GM12891 (cell line): Measurements from ENCODE around the gene NPC1L1.

Source experiments
- DNase-seq: peaks from one replicate; pipeline ENCODE4 v3.0.0; 2011; ENCODE audit warnings: low spot score; ENCODE audit not compliant: insufficient read length
- FAIRE-seq: peaks from 2 replicates; lab custom pipeline; 2011; peaks lifted over from hg19 to GRCh38; lab: Jason Lieb, UNC
- PAX5 ChIP-seq: IDR thresholded peaks from 2 replicates; pipeline ENCODE4 v1.6.1; 2011; ENCODE audit warnings: low read length, moderate library complexity, mild to moderate bottlenecking; ENCODE audit not compliant: insufficient read depth, severe bottlenecking
- POLR2A ChIP-seq: IDR thresholded peaks from 2 replicates; pipeline ENCODE4 v1.6.1; 2011; ENCODE audit warnings: low read depth, low read length, control low read depth
- POLR2AphosphoS5 ChIP-seq: IDR thresholded peaks from 2 replicates; pipeline ENCODE4 v1.6.1; 2011; ENCODE audit warnings: low read depth, low read length, control low read depth
- POU2F2 ChIP-seq: IDR thresholded peaks from 2 replicates; pipeline ENCODE4 v1.6.1; 2011; ENCODE audit warnings: low read depth, mild to moderate bottlenecking, control low read depth, low read length, moderate library complexity
- SPI1 ChIP-seq: IDR thresholded peaks from 2 replicates; pipeline ENCODE4 v1.6.1; 2011; ENCODE audit warnings: low read depth, low read length, control low read depth
- TAF1 ChIP-seq: IDR thresholded peaks from 2 replicates; pipeline ENCODE4 v1.6.1; 2011; ENCODE audit warnings: low read depth, low read length, control low read depth

Gene NPC1L1

DNA sequence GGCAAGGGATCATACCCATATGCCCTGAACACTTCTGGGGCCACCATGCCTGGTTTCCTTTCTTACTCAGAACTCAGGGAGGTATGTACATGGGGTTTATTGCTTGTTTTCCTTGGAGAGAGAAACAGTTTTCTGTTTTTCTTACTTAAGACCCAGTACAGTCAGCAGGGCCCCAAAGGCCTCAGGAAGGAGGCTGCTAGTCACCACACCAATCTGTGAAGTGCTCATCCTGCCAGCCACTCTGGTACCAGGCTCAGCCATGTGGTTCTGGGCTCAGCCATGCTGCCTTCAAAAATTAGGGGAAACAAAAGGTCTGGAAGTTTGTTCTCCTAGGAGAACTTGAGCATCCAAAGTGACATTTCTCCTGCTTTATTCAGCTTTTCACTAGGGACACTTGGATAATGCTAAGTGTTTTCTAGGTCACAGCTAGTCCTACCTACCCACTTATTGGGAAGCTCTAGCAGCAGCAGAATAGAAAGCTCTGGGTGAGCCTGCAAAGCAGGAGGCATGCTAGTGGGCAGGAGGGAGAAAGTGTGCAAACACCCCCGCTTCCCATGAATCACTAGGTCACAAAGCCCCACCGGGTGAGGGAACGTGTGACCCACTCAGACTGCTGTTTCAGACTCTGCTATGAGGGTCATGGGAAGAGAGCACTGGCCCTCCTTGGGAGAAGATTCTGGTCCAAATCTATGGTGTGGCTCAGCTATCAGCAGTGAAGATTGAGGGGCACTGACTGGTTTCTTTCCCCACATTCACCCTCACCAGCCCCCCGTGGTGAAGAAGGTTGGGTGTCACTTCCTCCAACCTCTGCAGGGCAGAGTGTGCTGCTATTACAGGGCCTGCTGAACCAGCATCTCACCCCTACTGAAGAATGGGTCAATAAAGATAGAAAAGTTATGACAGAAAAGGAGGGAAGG, 74.6 kb downstream of the NPC1L1 start:
- DNase-seq (no peak), FAIRE-seq (no peak)

DNA sequence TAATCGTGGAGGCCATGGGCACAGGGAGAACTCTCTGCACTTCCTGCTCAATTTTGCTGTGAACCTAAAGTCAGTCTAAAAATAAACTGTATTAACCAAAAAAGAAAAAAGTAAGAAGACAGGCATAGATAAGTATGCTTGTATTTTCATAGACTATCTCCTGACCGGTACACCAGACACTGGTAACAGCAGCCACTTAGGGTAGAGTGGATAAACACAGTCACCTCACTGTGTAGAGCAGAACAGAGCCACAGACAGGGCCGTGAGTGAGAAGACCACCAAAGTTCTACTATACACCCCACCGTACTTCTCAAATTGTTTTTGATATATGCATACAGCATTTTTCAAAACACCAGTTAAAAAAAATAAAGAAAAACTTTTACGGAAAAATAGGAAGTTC, 75.6 kb downstream of the NPC1L1 start:
- DNase-seq (no peak), FAIRE-seq (no peak)
- TF ChIP-seq POLR2AphosphoS5: no peak
- no peak for TF ChIP-seq POU2F2
- TF ChIP-seq TAF1: no peak
- no peak for TF ChIP-seq PAX5
- no peak for TF ChIP-seq POLR2A
- TF ChIP-seq SPI1: no peak

More for the DNA sequence above, 74.6 kb downstream of the NPC1L1 start:
- TF ChIP-seq POLR2A: no peak
- TF ChIP-seq PAX5: no peak
- no peak for TF ChIP-seq POU2F2
- no peak for TF ChIP-seq SPI1
- TF ChIP-seq TAF1: no peak
- no peak for TF ChIP-seq POLR2AphosphoS5

DNA sequence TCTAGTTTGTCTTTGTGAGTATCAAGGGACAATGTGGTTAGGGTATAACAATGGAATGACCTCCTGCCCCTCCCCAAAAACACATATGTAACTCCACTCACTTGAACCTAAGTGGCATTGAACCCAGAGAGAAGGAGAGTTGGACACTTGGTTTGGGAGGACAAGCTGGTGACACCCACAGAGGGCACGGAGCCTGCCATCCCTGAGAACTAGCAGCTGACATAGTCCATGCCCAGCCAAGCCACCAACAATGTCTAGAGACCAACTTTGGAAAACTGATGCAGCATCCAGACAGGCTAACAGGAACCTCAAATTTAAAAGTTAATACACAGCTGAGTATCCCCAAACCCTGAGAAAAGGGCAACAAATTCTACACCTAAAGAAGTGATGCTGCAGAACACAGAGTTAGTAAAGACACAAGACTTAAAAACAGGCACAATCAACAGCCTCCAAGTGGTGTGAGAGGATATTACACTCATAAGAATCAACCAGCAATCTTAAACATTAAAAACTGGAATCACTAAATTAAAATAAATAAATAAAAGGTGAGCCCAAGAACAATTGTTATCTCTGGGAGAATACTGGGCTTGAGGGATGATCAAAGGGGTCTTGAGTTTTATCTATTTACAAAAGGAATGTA, 77.8 kb downstream of the NPC1L1 start:
- DNase-seq (no peak), FAIRE-seq (peak; percentile 66)

More for the DNA sequence above, 77.8 kb downstream of the NPC1L1 start:
- TF ChIP-seq SPI1 (no peak), PAX5 (no peak), TAF1 (no peak), POLR2A (no peak), POU2F2 (no peak), POLR2AphosphoS5 (no peak)
